ENCODE results near the gene FAM81B. TPM values are rescaled to one million over a fixed set of nuclear protein-coding genes. Genes with fewer than 3 reads are reported as not detected.
"Not testable (repeated sequence)": the region's sequence is repeated elsewhere in the genome, so short reads cannot be mapped to it uniquely, and the experiment has no call there.

FAM81B gene
- total RNA-seq = 1.9 TPM
- 2.3 TPM for polyA plus RNA-seq (ENCODE audit: insufficient read depth, low read depth, low replicate concordance)
- long read RNA-seq, donor 1 = 0 reads
- long read RNA-seq, donor 2 = 0 reads
- long read RNA-seq, donor 3 = 0 reads
- long read RNA-seq, donor 4 = 0 reads
- long read RNA-seq, donor 5 = 0 reads
- long read RNA-seq, donor 6 = 0 reads
- long read RNA-seq, donor 7 = 0 reads
- long read RNA-seq, donor 8, partial matches to known transcripts = 0 of 1 reads
- long read RNA-seq, donor 8, other reads (novel, unspliced or antisense) = 0 of 1 reads
- long read RNA-seq, donor 9 = 0 reads
- long read RNA-seq, donor 10 = 0 reads

DNA sequence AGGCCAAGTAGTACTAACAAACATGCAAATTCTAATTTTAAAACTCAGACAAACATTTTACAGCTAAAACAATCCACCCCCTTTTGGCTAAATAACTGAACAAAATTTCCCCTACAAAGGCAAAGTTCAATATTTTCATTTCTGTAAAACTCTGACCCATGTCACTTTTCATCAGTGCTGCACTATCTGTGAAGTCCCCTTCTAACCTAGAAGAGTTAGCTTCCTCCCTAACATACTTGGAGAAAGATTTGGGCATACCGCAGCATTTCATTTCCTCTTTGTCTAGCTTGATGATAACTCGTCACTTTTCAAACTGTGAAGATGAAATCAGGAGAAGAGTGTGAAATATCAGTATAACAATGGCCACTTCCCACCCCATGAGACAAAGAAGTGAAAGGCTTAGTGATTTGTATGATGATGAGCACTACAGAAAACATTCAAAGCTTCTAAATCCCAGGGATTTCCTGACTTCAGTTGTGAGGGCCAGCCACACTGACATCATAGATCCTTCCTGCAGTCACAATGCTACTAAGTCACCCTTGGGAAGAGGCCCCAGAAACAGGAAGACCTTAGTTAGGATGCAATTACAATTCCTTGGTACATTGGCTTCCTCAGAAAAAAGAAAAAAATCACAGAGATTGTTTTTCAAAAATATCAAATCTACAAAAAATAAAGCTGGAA is at the start of gene FAM81B:
FAM81B (plus strand) TSS at position 555 of the 681 bp plus-strand sequence; CDS start at position 579, 24 bp downstream.
- intact Hi-C loops (cut with DNase I) = no loop called here
- no peaks in the 10 kb centered on the region for H3K36me3 ChIP-seq (ENCODE audit: control insufficient read depth in 2 of 3, insufficient read depth in 3 of 3, low read length in 3 of 3)
- H3K9ac ChIP-seq (ENCODE audit: low read length in 3 of 3) = no peak within 1 kb of the TSS

DNA sequence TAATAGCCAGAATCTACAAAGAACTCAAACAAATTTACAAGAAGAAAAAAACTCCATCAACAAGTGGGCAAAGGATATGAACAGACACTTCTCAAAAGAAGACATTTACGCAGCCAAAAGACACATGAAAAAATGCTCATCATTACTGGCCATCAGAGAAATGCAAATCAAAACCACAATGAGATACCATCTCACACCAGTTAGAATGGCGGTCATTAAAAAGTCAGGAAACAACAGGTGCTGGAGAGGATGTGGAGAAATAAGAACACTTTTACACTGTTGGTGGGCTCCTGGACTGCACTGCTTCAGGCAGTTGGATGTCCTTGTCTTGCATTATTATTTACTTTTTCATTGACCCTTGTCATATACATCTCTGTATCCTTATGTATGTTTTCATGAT is 49.7 kb upstream of the FAM81B start:
- H3K9ac ChIP-seq (ENCODE audit: low read length in 3 of 3); H3K36me3 ChIP-seq (ENCODE audit: control insufficient read depth in 2 of 3, insufficient read depth in 3 of 3, low read length in 3 of 3); H3K27ac ChIP-seq (ENCODE audit: low read depth in 2 of 2, low read length in 2 of 2); FAIRE-seq; H3K4me1 ChIP-seq (ENCODE audit: control insufficient read depth in 2 of 3, insufficient read depth in 2 of 3, low read depth in 1 of 3, low read length in 3 of 3); H3K4me3 ChIP-seq (ENCODE audit: low read length in 3 of 3); DNase-seq; H3K9me3 ChIP-seq (ENCODE audit: control insufficient read depth in 2 of 3, insufficient read depth in 1 of 3, low read length in 3 of 3); H3K27me3 ChIP-seq (ENCODE audit: control insufficient read depth, insufficient read depth, low read length); intact Hi-C loops (cut with DNase I): not testable (repeated sequence)

More for the DNA sequence above, at the start of gene FAM81B:
- no peak for TF ChIP-seq CTCF (IDR thresholded peaks at IDR 0.05; ENCODE audit: borderline replicate concordance, extremely low read depth, insufficient read depth)
- Histone ChIP-seq H3K9me3 (ENCODE audit: control insufficient read depth in 2 of 3, insufficient read depth in 1 of 3, low read length in 3 of 3) (no peaks in the 10 kb centered on the region), H3K27me3 (ENCODE audit: control insufficient read depth, insufficient read depth, low read length) (no peaks in the 10 kb centered on the region), H3K4me3 (ENCODE audit: low read length in 3 of 3) (no peak within 1 kb of the TSS), H3K27ac (ENCODE audit: low read depth in 2 of 2, low read length in 2 of 2) (no peak within 1 kb of the TSS), H3K4me1 (ENCODE audit: control insufficient read depth in 2 of 3, insufficient read depth in 2 of 3, low read depth in 1 of 3, low read length in 3 of 3) (no peaks in the 10 kb centered on the region)
- no peak for DNase-seq
- FAIRE-seq = no peak

- no peaks in the 10 kb centered on the region for H3K4me1 ChIP-seq (ENCODE audit: control insufficient read depth in 2 of 3, insufficient read depth in 2 of 3, low read depth in 1 of 3, low read length in 3 of 3)
- no peak overlapping the region for H3K4me3 ChIP-seq (ENCODE audit: low read length in 3 of 3)
- FAIRE-seq (no peak), DNase-seq (no peak)
- H3K27ac ChIP-seq (ENCODE audit: low read depth in 2 of 2, low read length in 2 of 2) = no peak overlapping the region
- H3K27me3 ChIP-seq (ENCODE audit: control insufficient read depth, insufficient read depth, low read length) = no peaks in the 10 kb centered on the region
- H3K9me3 ChIP-seq (ENCODE audit: control insufficient read depth in 2 of 3, insufficient read depth in 1 of 3, low read length in 3 of 3) = no peaks in the 10 kb centered on the region
- no peaks in the 10 kb centered on the region for H3K36me3 ChIP-seq (ENCODE audit: control insufficient read depth in 2 of 3, insufficient read depth in 3 of 3, low read length in 3 of 3)
- intact Hi-C loops (cut with DNase I) = no loop called here
- H3K9ac ChIP-seq (ENCODE audit: low read length in 3 of 3) = no peak overlapping the region
- no peak for TF ChIP-seq CTCF (IDR thresholded peaks at IDR 0.05; ENCODE audit: borderline replicate concordance, extremely low read depth, insufficient read depth)
These were observed 43.6 kb upstream of the FAM81B start for GRCh38 chr5:95347506-95348120.

GRCh38 chr5:95350631-95351030 is 40.5 kb upstream of the FAM81B start:
- TF ChIP-seq CTCF (IDR thresholded peaks at IDR 0.05; ENCODE audit: borderline replicate concordance, extremely low read depth, insufficient read depth) = no peak
- no peaks in the 10 kb centered on the region for H3K27me3 ChIP-seq (ENCODE audit: control insufficient read depth, insufficient read depth, low read length)
- DNase-seq (peak in 2 of 5 donors; percentile 3 to 14), FAIRE-seq (no peak)
- no peaks in the 10 kb centered on the region for H3K36me3 ChIP-seq (ENCODE audit: control insufficient read depth in 2 of 3, insufficient read depth in 3 of 3, low read length in 3 of 3)
- no peaks in the 10 kb centered on the region for H3K9me3 ChIP-seq (ENCODE audit: control insufficient read depth in 2 of 3, insufficient read depth in 1 of 3, low read length in 3 of 3)
- intact Hi-C loops (cut with DNase I) = no loop called here
- H3K9ac ChIP-seq (ENCODE audit: low read length in 3 of 3) = no peak overlapping the region
- no peak overlapping the region for H3K27ac ChIP-seq (ENCODE audit: low read depth in 2 of 2, low read length in 2 of 2)
- H3K4me1 ChIP-seq (ENCODE audit: control insufficient read depth in 2 of 3, insufficient read depth in 2 of 3, low read depth in 1 of 3, low read length in 3 of 3) = no peaks in the 10 kb centered on the region
- H3K4me3 ChIP-seq (ENCODE audit: low read length in 3 of 3) = no peak overlapping the region

Measured in kidney (tissue), 22 donors.